ENCODE measurements around the gene RFWD3. TPM values are rescaled to one million over a fixed set of nuclear protein-coding genes. Genes with fewer than 3 reads are reported as not detected.
"Not testable (repeated sequence)": the region's sequence is repeated elsewhere in the genome, so short reads cannot be mapped to it uniquely, and the experiment has no call there.

The RFWD3 gene
- total RNA-seq, 5 donors from 2014 or later (not counting 1 experiment from before 2014, with no cell fraction given): 42.6 to 52.0 (median 49.0) TPM

DNA sequence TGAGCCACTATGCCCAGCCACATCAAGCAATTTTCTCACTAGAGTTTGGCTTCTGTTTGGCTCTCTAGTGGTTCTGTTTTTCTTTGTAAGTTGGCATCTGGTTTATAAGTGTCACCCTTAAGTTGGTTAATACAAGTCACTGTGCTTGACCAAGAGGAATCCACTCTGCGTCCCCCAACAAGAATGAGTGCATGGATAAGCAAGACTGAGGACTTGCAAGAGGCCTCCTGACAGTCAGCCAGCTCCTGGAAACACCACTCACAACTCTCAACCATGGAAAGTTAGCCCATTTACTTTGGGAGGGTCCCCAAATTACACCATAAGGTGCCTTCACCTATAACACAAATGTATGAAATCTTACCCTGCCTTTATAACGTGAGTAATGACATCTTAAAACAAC is 7.6 kb downstream of the RFWD3 start:
- POLR2A ChIA-PET: interaction anchor here in 1 of 2 donors (0.5 to 0.6 kb wide), 2 partner anchors 8 to 71 kb away, joined by 3 read pairs; no protein-coding TSS in a partner anchor
- Mint-ChIP-seq H3K4me3 (peak overlapping the region in 1 of 3 donors; percentile 42), H3K27me3 (no peaks in the 10 kb centered on the region), H3K27ac (no peak overlapping the region), H3K4me1 (peaks cover 78 to 90% (median 90%) of the 10 kb centered on the region in 3 donors), H3K9me3 (no peaks in the 10 kb centered on the region), H3K36me3 (peaks cover 59% of the 10 kb centered on the region)
- Histone ChIP-seq H3K4me3 (ENCODE audit: control insufficient read depth in 1 of 2, extremely low read depth in 1 of 2, low read length in 1 of 2) (no peak overlapping the region), H3K36me3 (ENCODE audit: control insufficient read depth in 2 of 2, extremely low read depth in 1 of 2, insufficient read depth in 1 of 2, low read length in 1 of 2) (peaks cover 11 to 72% of the 10 kb centered on the region in 2 donors), H3K9me3 (no peaks in the 10 kb centered on the region), H3K27me3 (replicated peaks in 1 of 2; ENCODE audit: control insufficient read depth in 2 of 2, extremely low read depth in 1 of 2, insufficient read depth in 2 of 2, low read length in 1 of 2) (no peaks in the 10 kb centered on the region), H3K27ac (ENCODE audit: low read length) (no peak overlapping the region), H3K4me1 (ENCODE audit: control insufficient read depth in 1 of 2, extremely low read depth in 1 of 2, insufficient read depth in 2 of 2, low read length in 2 of 2) (peaks cover 5 to 39% of the 10 kb centered on the region in 2 experiments)
- CTCF ChIA-PET: interaction anchor here in 1 of 2 donors (0.6 to 0.7 kb wide), 4 partner anchors 8 to 964 kb away, joined by 3 read pairs; partner anchors contain the start of gene ADAT1
- no peak for DNase-seq
- WGBS (ENCODE audit: insufficient coverage): 100% methylated on average over 2 of the region's 2 CpGs
- no peak for ATAC-seq (replicated peaks in 1 of 4)

GRCh38 chr16:74657870-74658642 is 8.6 kb downstream of the RFWD3 start:
- Histone ChIP-seq H3K4me3 (ENCODE audit: control insufficient read depth in 1 of 2, extremely low read depth in 1 of 2, low read length in 1 of 2) (no peak overlapping the region), H3K4me1 (ENCODE audit: control insufficient read depth in 1 of 2, extremely low read depth in 1 of 2, insufficient read depth in 2 of 2, low read length in 2 of 2) (peaks cover 5 to 42% of the 10 kb centered on the region in 2 experiments), H3K9me3 (no peaks in the 10 kb centered on the region), H3K27me3 (replicated peaks in 1 of 2; ENCODE audit: control insufficient read depth in 2 of 2, extremely low read depth in 1 of 2, insufficient read depth in 2 of 2, low read length in 1 of 2) (no peaks in the 10 kb centered on the region), H3K27ac (ENCODE audit: low read length) (no peak overlapping the region), H3K36me3 (ENCODE audit: control insufficient read depth in 2 of 2, extremely low read depth in 1 of 2, insufficient read depth in 1 of 2, low read length in 1 of 2) (peaks cover 9 to 63% of the 10 kb centered on the region in 2 donors)
- DNase-seq (no peak), ATAC-seq (replicated peaks in 1 of 4) (no peak)
- peak overlapping the region in 1 of 2 donors; percentile 20 for H3K27ac Mint-ChIP-seq
- no peaks in the 10 kb centered on the region for H3K27me3 Mint-ChIP-seq
- peak overlapping the region in 2 of 3 donors; percentile 9 to 42 for H3K4me3 Mint-ChIP-seq
- 86% methylated on average over 1 of the region's 5 CpGs for WGBS (ENCODE audit: insufficient coverage)
- H3K4me1 Mint-ChIP-seq: peaks cover 77 to 87% (median 86%) of the 10 kb centered on the region in 3 donors
- ChIA-PET POLR2A (interaction anchor here in 1 of 2 donors (0.6 kb wide), 1 partner anchor 742 kb away, joined by 8 read pairs; no protein-coding TSS in a partner anchor), CTCF (interaction anchor here (0.6 to 0.7 kb wide), 3 partner anchors 9 to 754 kb away, joined by 3 read pairs; no protein-coding TSS in a partner anchor)
- H3K9me3 Mint-ChIP-seq: no peaks in the 10 kb centered on the region
- H3K36me3 Mint-ChIP-seq: peaks cover 54% of the 10 kb centered on the region

DNA sequence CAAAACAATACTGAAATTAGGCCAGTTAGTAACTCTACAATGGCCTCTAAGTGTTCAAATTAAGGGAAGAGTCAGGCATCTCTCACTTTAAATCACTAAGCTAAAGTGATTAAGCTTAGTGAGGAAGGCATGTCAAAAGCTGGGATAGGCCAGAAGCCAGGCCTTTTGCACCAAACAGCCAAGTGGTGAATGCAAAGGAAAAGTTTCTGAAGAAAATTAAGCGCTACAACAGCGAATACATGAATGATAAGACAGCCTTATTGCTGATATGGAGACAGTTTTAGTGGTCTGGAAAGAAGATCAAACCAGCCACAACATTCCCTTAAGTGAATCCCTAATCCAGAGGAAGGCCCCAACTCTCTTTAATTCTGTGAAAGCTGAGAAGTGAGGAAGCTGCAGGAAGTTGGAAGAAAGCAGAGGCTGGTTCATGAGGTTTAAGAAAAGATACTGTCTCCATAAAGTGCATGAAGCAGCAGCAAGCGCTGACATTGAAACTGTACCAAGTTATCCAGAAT is 12.1 kb downstream of the RFWD3 start:
- Mint-ChIP-seq H3K4me3 (no peak overlapping the region), H3K9me3 (no peaks in the 10 kb centered on the region), H3K36me3 (peaks cover 40% of the 10 kb centered on the region), H3K27me3 (no peaks in the 10 kb centered on the region), H3K27ac (peak overlapping the region; percentile 62 to 86), H3K4me1 (peaks cover 54 to 72% (median 65%) of the 10 kb centered on the region in 3 donors)
- CTCF ChIA-PET: interaction anchor here (0.6 kb wide), 2 partner anchors 10 to 140 kb away, joined by 3 to 4 read pairs; no protein-coding TSS in a partner anchor
- H3K27ac ChIP-seq (ENCODE audit: low read length): no peak overlapping the region
- DNase-seq (no peak), ATAC-seq (replicated peaks in 1 of 4) (no peak)
- no peak overlapping the region for H3K4me3 ChIP-seq (ENCODE audit: control insufficient read depth in 1 of 2, extremely low read depth in 1 of 2, low read length in 1 of 2)
- H3K36me3 ChIP-seq (ENCODE audit: control insufficient read depth in 2 of 2, extremely low read depth in 1 of 2, insufficient read depth in 1 of 2, low read length in 1 of 2): peaks cover 9 to 57% of the 10 kb centered on the region in 2 donors
- H3K4me1 ChIP-seq (ENCODE audit: control insufficient read depth in 1 of 2, extremely low read depth in 1 of 2, insufficient read depth in 2 of 2, low read length in 2 of 2): peaks cover 5 to 36% of the 10 kb centered on the region in 2 experiments
- WGBS (ENCODE audit: insufficient coverage): no CpG with 5 or more reads among the region's 3 CpGs
- no peaks in the 10 kb centered on the region for H3K9me3 ChIP-seq
- POLR2A ChIA-PET: no interaction called here
- no peaks in the 10 kb centered on the region for H3K27me3 ChIP-seq (replicated peaks in 1 of 2; ENCODE audit: control insufficient read depth in 2 of 2, extremely low read depth in 1 of 2, insufficient read depth in 2 of 2, low read length in 1 of 2)

DNA sequence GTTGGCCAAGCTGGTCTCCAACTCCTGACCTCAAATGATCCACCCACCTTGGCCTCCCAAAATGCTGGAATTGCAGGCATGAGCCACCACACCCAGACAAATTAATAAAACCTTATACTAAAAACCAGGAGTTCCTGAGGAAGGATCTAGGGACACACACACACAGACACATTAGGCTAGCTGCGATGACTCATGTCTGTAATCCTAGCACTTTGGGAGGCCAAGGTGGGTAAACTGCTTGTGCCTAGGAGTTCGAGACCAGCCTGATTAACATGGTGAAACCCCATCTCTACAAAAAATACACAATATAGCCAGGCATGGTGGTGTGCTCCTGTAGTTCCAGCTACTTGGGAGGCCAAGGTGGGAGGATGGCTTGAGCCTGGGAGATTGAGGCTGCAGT is 13.8 kb downstream of the RFWD3 start:
- H3K27ac ChIP-seq (ENCODE audit: low read length); H3K9me3 Mint-ChIP-seq; H3K9me3 ChIP-seq; CTCF ChIA-PET; H3K27me3 Mint-ChIP-seq; ATAC-seq (replicated peaks in 1 of 4); DNase-seq; H3K4me3 Mint-ChIP-seq; POLR2A ChIA-PET; H3K27me3 ChIP-seq (replicated peaks in 1 of 2; ENCODE audit: control insufficient read depth in 2 of 2, extremely low read depth in 1 of 2, insufficient read depth in 2 of 2, low read length in 1 of 2); H3K4me3 ChIP-seq (ENCODE audit: control insufficient read depth in 1 of 2, extremely low read depth in 1 of 2, low read length in 1 of 2): not testable (repeated sequence)
- Mint-ChIP-seq H3K27ac (peak overlapping the region in 1 of 2 donors; percentile 73), H3K36me3 (peaks cover 34% of the 10 kb centered on the region), H3K4me1 (peaks cover 37 to 56% (median 48%) of the 10 kb centered on the region in 3 donors)
- peaks cover under 1 to 60% of the 10 kb centered on the region in 2 donors for H3K36me3 ChIP-seq (ENCODE audit: control insufficient read depth in 2 of 2, extremely low read depth in 1 of 2, insufficient read depth in 1 of 2, low read length in 1 of 2)
- WGBS (ENCODE audit: insufficient coverage): no CpG with 5 or more reads among the region's 2 CpGs
- H3K4me1 ChIP-seq (ENCODE audit: control insufficient read depth in 1 of 2, extremely low read depth in 1 of 2, insufficient read depth in 2 of 2, low read length in 2 of 2): peaks cover 3 to 23% of the 10 kb centered on the region in 2 experiments

- Histone ChIP-seq H3K27ac (ENCODE audit: low read length) (no peak overlapping the region), H3K36me3 (ENCODE audit: control insufficient read depth in 2 of 2, extremely low read depth in 1 of 2, insufficient read depth in 1 of 2, low read length in 1 of 2) (peaks cover 0 to 60% of the 10 kb centered on the region in 2 donors), H3K4me3 (ENCODE audit: control insufficient read depth in 1 of 2, extremely low read depth in 1 of 2, low read length in 1 of 2) (no peak overlapping the region), H3K9me3 (no peaks in the 10 kb centered on the region), H3K27me3 (replicated peaks in 1 of 2; ENCODE audit: control insufficient read depth in 2 of 2, extremely low read depth in 1 of 2, insufficient read depth in 2 of 2, low read length in 1 of 2) (no peaks in the 10 kb centered on the region), H3K4me1 (ENCODE audit: control insufficient read depth in 1 of 2, extremely low read depth in 1 of 2, insufficient read depth in 2 of 2, low read length in 2 of 2) (peaks cover 3 to 20% of the 10 kb centered on the region in 2 experiments)
- no peaks in the 10 kb centered on the region for H3K27me3 Mint-ChIP-seq
- no peak for ATAC-seq (replicated peaks in 1 of 4)
- no peak overlapping the region for H3K4me3 Mint-ChIP-seq
- no peaks in the 10 kb centered on the region for H3K9me3 Mint-ChIP-seq
- DNase-seq: no peak
- CTCF ChIA-PET: interaction anchor here (0.7 to 1.7 kb wide), 3 partner anchors 9 to 28 kb away, joined by 3 to 5 read pairs (median 4); partner anchors contain the start of gene RFWD3 (in 1 of the 2)
- peaks cover 31 to 51% (median 45%) of the 10 kb centered on the region in 3 donors for H3K4me1 Mint-ChIP-seq
- no peak overlapping the region for H3K27ac Mint-ChIP-seq
- peaks cover 35% of the 10 kb centered on the region for H3K36me3 Mint-ChIP-seq
- WGBS (ENCODE audit: insufficient coverage): no CpG with 5 or more reads among the region's 1 CpG
- POLR2A ChIA-PET: interaction anchor here in 1 of 2 donors (0.6 kb wide), 1 partner anchor 17 kb away, joined by 8 read pairs; no protein-coding TSS in a partner anchor
Measured at GRCh38 chr16:74652249-74652648, 14.4 kb downstream of the RFWD3 start.

DNA sequence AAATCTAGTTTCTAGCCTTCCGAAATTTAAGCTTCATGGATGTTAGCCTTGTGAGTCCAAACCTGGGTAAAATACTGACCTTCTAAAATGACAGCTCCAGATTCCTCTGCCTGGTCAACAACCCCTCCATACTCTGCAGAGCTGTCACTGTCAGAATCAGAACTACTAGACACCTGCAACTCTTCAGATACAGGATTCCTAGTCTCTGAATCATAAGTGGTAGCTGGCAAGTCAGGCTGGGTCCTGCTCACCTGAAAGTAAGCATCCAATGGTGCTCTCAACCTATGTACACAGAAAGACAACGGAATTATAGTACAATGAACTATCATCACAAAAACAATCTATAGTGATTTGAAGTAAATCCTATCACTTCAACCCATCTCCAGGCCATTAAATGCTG is 14.8 kb downstream of the RFWD3 start:
- peaks cover 31 to 47% (median 41%) of the 10 kb centered on the region in 3 donors for H3K4me1 Mint-ChIP-seq
- no peak for ATAC-seq (replicated peaks in 1 of 4)

More for the DNA sequence above, 14.8 kb downstream of the RFWD3 start:
- Mint-ChIP-seq H3K36me3 (peaks cover 33% of the 10 kb centered on the region), H3K4me3 (no peak overlapping the region), H3K27ac (peak overlapping the region; percentile 29 to 37), H3K9me3 (no peaks in the 10 kb centered on the region), H3K27me3 (no peaks in the 10 kb centered on the region)
- POLR2A ChIA-PET: interaction anchor here in 1 of 2 donors (0.6 kb wide), 1 partner anchor 18 kb away, joined by 8 read pairs; no protein-coding TSS in a partner anchor
- peaks cover 3 to 20% of the 10 kb centered on the region in 2 experiments for H3K4me1 ChIP-seq (ENCODE audit: control insufficient read depth in 1 of 2, extremely low read depth in 1 of 2, insufficient read depth in 2 of 2, low read length in 2 of 2)
- peaks cover 0 to 60% of the 10 kb centered on the region in 2 donors for H3K36me3 ChIP-seq (ENCODE audit: control insufficient read depth in 2 of 2, extremely low read depth in 1 of 2, insufficient read depth in 1 of 2, low read length in 1 of 2)
- H3K9me3 ChIP-seq: no peaks in the 10 kb centered on the region
- no peak for DNase-seq
- H3K27me3 ChIP-seq (replicated peaks in 1 of 2; ENCODE audit: control insufficient read depth in 2 of 2, extremely low read depth in 1 of 2, insufficient read depth in 2 of 2, low read length in 1 of 2): no peaks in the 10 kb centered on the region
- no peak overlapping the region for H3K4me3 ChIP-seq (ENCODE audit: control insufficient read depth in 1 of 2, extremely low read depth in 1 of 2, low read length in 1 of 2)
- no peak overlapping the region for H3K27ac ChIP-seq (ENCODE audit: low read length)
- WGBS (ENCODE audit: insufficient coverage): no CpG with 5 or more reads among the region's 2 CpGs
- CTCF ChIA-PET: interaction anchor here (0.6 to 1.7 kb wide), 5 partner anchors 9 to 347 kb away, joined by 3 to 5 read pairs (median 3); partner anchors contain the start of gene RFWD3 (in 1 of the 2)
